ENCODE data around the gene OR4K14. TPM values are rescaled to one million over a fixed set of nuclear protein-coding genes. Genes with fewer than 3 reads are reported as not detected.

OR4K14 gene
- not detected for total RNA-seq

- Histone ChIP-seq H3K27ac (no peak within 1 kb of the TSS), H3K9me3 (no peaks in the 10 kb centered on the region), H3K27me3 (no peaks in the 10 kb centered on the region), H3K4me3 (no peak within 1 kb of the TSS), H3K4me1 (no peaks in the 10 kb centered on the region), H3K36me3 (no peaks in the 10 kb centered on the region)
- intact Hi-C loops (cut with DNase I), result no loop called here
- no peak for DNase-seq (ENCODE audit: extremely low spot score in 2 of 2)
- TF ChIP-seq POLR2AphosphoS5 (IDR thresholded peaks at IDR 0.05; ENCODE audit: insufficient read depth in 1 of 2, low read depth in 1 of 2), result no peak
- no peak for TF ChIP-seq CTCF (IDR thresholded peaks at IDR 0.05)
- no peak for TF ChIP-seq POLR2A (IDR thresholded peaks at IDR 0.05)
Measured at GRCh38 chr14:20019257-20019865, at the start of gene OR4K14. Gene OR4K14, minus strand, starts transcription at chr14:20019307. Its CDS starts 4,114 bp downstream, at chr14:20015193.

GRCh38 chr14:20059745-20060144, 40.6 kb upstream of the OR4K14 start, which contains the start of gene OR4L1:
Gene OR4L1, plus strand, starts transcription at chr14:20060045. Its CDS starts 0 bp downstream, at chr14:20060045.
- intact Hi-C loops (cut with DNase I), result no loop called here
- H3K9me3 ChIP-seq, result no peaks in the 10 kb centered on the region
- H3K27me3 ChIP-seq, result no peaks in the 10 kb centered on the region
- H3K4me1 ChIP-seq, result no peaks in the 10 kb centered on the region
- no peak within 1 kb of the TSS for H3K27ac ChIP-seq
- H3K4me3 ChIP-seq, result no peak within 1 kb of the TSS
- TF ChIP-seq POLR2AphosphoS5 (IDR thresholded peaks at IDR 0.05; ENCODE audit: insufficient read depth in 1 of 2, low read depth in 1 of 2), result no peak
- no peak for TF ChIP-seq POLR2A (IDR thresholded peaks at IDR 0.05)
- no peak for TF ChIP-seq CTCF (IDR thresholded peaks at IDR 0.05)
- no peak for DNase-seq (ENCODE audit: extremely low spot score in 2 of 2)
- no peaks in the 10 kb centered on the region for H3K36me3 ChIP-seq

GRCh38 chr14:20048202-20048601, 29.1 kb upstream of the OR4K14 start:
- Histone ChIP-seq H3K36me3 (no peaks in the 10 kb centered on the region), H3K27me3 (no peaks in the 10 kb centered on the region), H3K27ac (no peak overlapping the region), H3K4me1 (no peaks in the 10 kb centered on the region), H3K9me3 (no peaks in the 10 kb centered on the region), H3K4me3 (no peak overlapping the region)
- DNase-seq (ENCODE audit: extremely low spot score in 2 of 2), result no peak
- TF ChIP-seq POLR2AphosphoS5 (IDR thresholded peaks at IDR 0.05; ENCODE audit: insufficient read depth in 1 of 2, low read depth in 1 of 2), result no peak
- no peak for TF ChIP-seq POLR2A (IDR thresholded peaks at IDR 0.05)
- TF ChIP-seq CTCF (IDR thresholded peaks at IDR 0.05), result no peak
- intact Hi-C loops (cut with DNase I), result no loop called here

- Histone ChIP-seq H3K9me3 (no peaks in the 10 kb centered on the region), H3K27ac (no peak overlapping the region), H3K27me3 (no peaks in the 10 kb centered on the region), H3K4me3 (no peak overlapping the region), H3K4me1 (no peaks in the 10 kb centered on the region), H3K36me3 (no peaks in the 10 kb centered on the region)
- intact Hi-C loops (cut with DNase I), result no loop called here
- DNase-seq (ENCODE audit: extremely low spot score in 2 of 2), result no peak
- TF ChIP-seq POLR2A (IDR thresholded peaks at IDR 0.05) (no peak), POLR2AphosphoS5 (IDR thresholded peaks at IDR 0.05; ENCODE audit: insufficient read depth in 1 of 2, low read depth in 1 of 2) (no peak), CTCF (IDR thresholded peaks at IDR 0.05) (no peak)
Measured at GRCh38 chr14:20044243-20044642, 25.1 kb upstream of the OR4K14 start.

- TF ChIP-seq POLR2AphosphoS5 (IDR thresholded peaks at IDR 0.05; ENCODE audit: insufficient read depth in 1 of 2, low read depth in 1 of 2), result no peak
- TF ChIP-seq CTCF (IDR thresholded peaks at IDR 0.05), result no peak
- TF ChIP-seq POLR2A (IDR thresholded peaks at IDR 0.05), result no peak
- no peak within 1 kb of the TSS for H3K27ac ChIP-seq
- no peak within 1 kb of the TSS for H3K4me3 ChIP-seq
- H3K9me3 ChIP-seq, result no peaks in the 10 kb centered on the region
- H3K27me3 ChIP-seq, result no peaks in the 10 kb centered on the region
- DNase-seq (ENCODE audit: extremely low spot score in 2 of 2), result no peak
- no peaks in the 10 kb centered on the region for H3K36me3 ChIP-seq
- intact Hi-C loops (cut with DNase I), result no loop called here
- H3K4me1 ChIP-seq, result no peaks in the 10 kb centered on the region
Measured at GRCh38 chr14:20035938-20036337, 16.8 kb upstream of the OR4K14 start, which contains the start of gene OR4K13. Gene OR4K13, minus strand, starts transcription at chr14:20036038. Its CDS starts 1,280 bp downstream, at chr14:20034758.
